ENCODE measurements around the gene SYT1. TPM values are rescaled to one million over a fixed set of nuclear protein-coding genes. Genes with fewer than 3 reads are reported as not detected.

Gene SYT1
- total RNA-seq, 1 donor from 2014 or later: 33.2 TPM

DNA sequence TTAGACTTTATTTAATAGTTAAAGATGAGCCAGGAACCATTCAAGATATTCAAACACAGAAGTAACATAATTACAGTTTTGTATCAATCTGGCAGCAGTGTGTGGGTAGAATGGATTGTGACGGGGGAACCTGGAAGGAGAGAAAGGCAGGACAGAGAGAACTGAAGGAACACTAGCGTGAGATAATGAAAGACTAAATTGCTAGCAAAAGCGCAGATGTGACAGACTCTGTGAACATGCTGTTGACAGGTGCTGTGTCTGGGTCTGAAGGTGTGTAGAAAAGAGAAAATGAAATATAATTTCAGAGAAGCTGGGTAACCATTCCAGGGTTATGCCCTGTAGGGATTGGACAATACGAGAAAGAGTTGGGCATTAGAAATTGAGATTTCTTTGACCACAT is 372.3 kb downstream of the SYT1 start:
- H3K9ac ChIP-seq (ENCODE audit: low read length): no peak overlapping the region
- Mint-ChIP-seq H3K4me1 (ENCODE audit: low read depth, unreplicated experiment) (no peaks in the 10 kb centered on the region), H3K27ac (ENCODE audit: unreplicated experiment) (no peak overlapping the region), H3K27me3 (ENCODE audit: low read depth, unreplicated experiment) (no peaks in the 10 kb centered on the region), H3K36me3 (ENCODE audit: low read depth, unreplicated experiment) (peaks cover 3% of the 10 kb centered on the region), H3K9me3 (ENCODE audit: unreplicated experiment) (no peaks in the 10 kb centered on the region), H3K4me3 (ENCODE audit: unreplicated experiment) (no peak overlapping the region)
- no peak for FAIRE-seq
- no peaks in the 10 kb centered on the region for H4K20me1 ChIP-seq (ENCODE audit: insufficient read depth, low read length)
- no peaks in the 10 kb centered on the region for H3K9me3 ChIP-seq (ENCODE audit: insufficient read depth, low read depth, low read length)
- TF ChIP-seq EZH2 (IDR thresholded peaks at IDR 0.05; ENCODE audit: insufficient read depth, low read length): no peak
- TF ChIP-seq, protein P1, sequence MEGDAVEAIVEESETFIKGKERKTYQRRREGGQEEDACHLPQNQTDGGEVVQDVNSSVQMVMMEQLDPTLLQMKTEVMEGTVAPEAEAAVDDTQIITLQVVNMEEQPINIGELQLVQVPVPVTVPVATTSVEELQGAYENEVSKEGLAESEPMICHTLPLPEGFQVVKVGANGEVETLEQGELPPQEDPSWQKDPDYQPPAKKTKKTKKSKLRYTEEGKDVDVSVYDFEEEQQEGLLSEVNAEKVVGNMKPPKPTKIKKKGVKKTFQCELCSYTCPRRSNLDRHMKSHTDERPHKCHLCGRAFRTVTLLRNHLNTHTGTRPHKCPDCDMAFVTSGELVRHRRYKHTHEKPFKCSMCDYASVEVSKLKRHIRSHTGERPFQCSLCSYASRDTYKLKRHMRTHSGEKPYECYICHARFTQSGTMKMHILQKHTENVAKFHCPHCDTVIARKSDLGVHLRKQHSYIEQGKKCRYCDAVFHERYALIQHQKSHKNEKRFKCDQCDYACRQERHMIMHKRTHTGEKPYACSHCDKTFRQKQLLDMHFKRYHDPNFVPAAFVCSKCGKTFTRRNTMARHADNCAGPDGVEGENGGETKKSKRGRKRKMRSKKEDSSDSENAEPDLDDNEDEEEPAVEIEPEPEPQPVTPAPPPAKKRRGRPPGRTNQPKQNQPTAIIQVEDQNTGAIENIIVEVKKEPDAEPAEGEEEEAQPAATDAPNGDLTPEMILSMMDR (IDR thresholded peaks at IDR 0.05; ENCODE audit: insufficient read depth, low read depth, low read length): no peak
- H3K27me3 ChIP-seq (ENCODE audit: insufficient read depth, low read length): no peaks in the 10 kb centered on the region
- H2AFZ ChIP-seq (ENCODE audit: low read depth, low read length): no peak overlapping the region
- H3K36me3 ChIP-seq (ENCODE audit: insufficient read depth, low read length): no peaks in the 10 kb centered on the region
- no peaks in the 10 kb centered on the region for H3K4me1 ChIP-seq (ENCODE audit: insufficient read depth, low read length)
- H3K4me3 ChIP-seq (ENCODE audit: insufficient read depth, low read depth, low read length): no peak overlapping the region
- H3K79me2 ChIP-seq (ENCODE audit: insufficient read depth, low read length): no peaks in the 10 kb centered on the region
- H3K27ac ChIP-seq (ENCODE audit: low read depth, low read length): no peak overlapping the region
- DNase-seq (ENCODE audit: low read depth): no peak
- no peak overlapping the region for H3K4me2 ChIP-seq (ENCODE audit: low read length)

DNA sequence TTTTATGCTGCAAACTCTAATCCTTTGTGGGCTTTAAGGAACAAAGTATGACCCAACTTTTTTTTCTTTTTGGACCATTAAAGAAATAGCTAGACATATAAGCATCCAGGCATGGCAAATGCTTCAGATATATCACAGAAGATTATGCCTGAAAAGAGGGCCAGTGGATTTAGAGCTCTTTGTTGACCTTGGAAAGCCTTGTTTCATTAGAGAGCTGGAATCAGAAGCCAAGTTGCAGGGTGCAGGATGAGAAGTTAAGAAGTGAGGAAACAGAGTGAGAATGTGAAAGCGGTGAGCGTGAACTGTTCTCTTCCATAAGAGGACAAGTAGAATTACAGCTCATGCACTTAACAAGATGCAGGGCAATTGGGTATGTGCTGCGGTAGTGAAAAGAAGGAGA is 373.7 kb downstream of the SYT1 start:
- no peak for FAIRE-seq
- peak; percentile 19 for DNase-seq (ENCODE audit: low read depth)
- H3K4me3 Mint-ChIP-seq (ENCODE audit: unreplicated experiment): no peak overlapping the region
- Histone ChIP-seq H3K9me3 (ENCODE audit: insufficient read depth, low read depth, low read length) (no peaks in the 10 kb centered on the region), H2AFZ (ENCODE audit: low read depth, low read length) (no peak overlapping the region), H3K79me2 (ENCODE audit: insufficient read depth, low read length) (no peaks in the 10 kb centered on the region), H3K27me3 (ENCODE audit: insufficient read depth, low read length) (no peaks in the 10 kb centered on the region), H3K4me3 (ENCODE audit: insufficient read depth, low read depth, low read length) (no peak overlapping the region), H3K9ac (ENCODE audit: low read length) (no peak overlapping the region), H3K27ac (ENCODE audit: low read depth, low read length) (no peak overlapping the region), H3K4me1 (ENCODE audit: insufficient read depth, low read length) (no peaks in the 10 kb centered on the region), H3K4me2 (ENCODE audit: low read length) (no peak overlapping the region), H4K20me1 (ENCODE audit: insufficient read depth, low read length) (no peaks in the 10 kb centered on the region), H3K36me3 (ENCODE audit: insufficient read depth, low read length) (no peaks in the 10 kb centered on the region)
- H3K27ac Mint-ChIP-seq (ENCODE audit: unreplicated experiment): no peak overlapping the region
- TF ChIP-seq EZH2 (IDR thresholded peaks at IDR 0.05; ENCODE audit: insufficient read depth, low read length): no peak
- TF ChIP-seq, protein P1 (IDR thresholded peaks at IDR 0.05; ENCODE audit: insufficient read depth, low read depth, low read length): no peak
- no peaks in the 10 kb centered on the region for H3K4me1 Mint-ChIP-seq (ENCODE audit: low read depth, unreplicated experiment)
- no peaks in the 10 kb centered on the region for H3K27me3 Mint-ChIP-seq (ENCODE audit: low read depth, unreplicated experiment)
- H3K9me3 Mint-ChIP-seq (ENCODE audit: unreplicated experiment): peaks cover 4% of the 10 kb centered on the region
- H3K36me3 Mint-ChIP-seq (ENCODE audit: low read depth, unreplicated experiment): peaks cover 13% of the 10 kb centered on the region

DNA sequence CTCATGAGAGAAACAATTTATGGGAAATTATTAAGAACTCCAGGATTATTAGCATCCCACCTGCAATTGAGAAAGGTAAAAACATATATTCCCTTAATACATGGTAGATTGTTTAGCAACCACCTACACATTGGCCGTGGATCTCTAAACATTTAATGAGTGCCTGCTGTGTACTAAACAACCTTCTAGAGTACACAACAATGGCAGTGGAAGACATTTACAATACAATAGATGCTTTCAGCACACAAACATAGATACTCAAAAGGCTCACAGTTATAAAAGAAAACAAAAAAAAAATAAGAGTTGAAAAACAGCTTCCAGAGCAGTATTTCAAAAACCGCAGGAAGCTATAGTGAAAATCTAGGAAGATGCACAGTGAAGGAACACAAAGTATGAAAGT is 382.9 kb downstream of the SYT1 start:
- Histone ChIP-seq H3K27me3 (ENCODE audit: insufficient read depth, low read length) (no peaks in the 10 kb centered on the region), H3K27ac (ENCODE audit: low read depth, low read length) (no peak overlapping the region), H3K4me3 (ENCODE audit: insufficient read depth, low read depth, low read length) (no peak overlapping the region), H3K9me3 (ENCODE audit: insufficient read depth, low read depth, low read length) (no peaks in the 10 kb centered on the region), H3K4me1 (ENCODE audit: insufficient read depth, low read length) (peaks cover 4% of the 10 kb centered on the region), H3K4me2 (ENCODE audit: low read length) (no peak overlapping the region), H3K9ac (ENCODE audit: low read length) (no peak overlapping the region), H3K36me3 (ENCODE audit: insufficient read depth, low read length) (no peaks in the 10 kb centered on the region), H3K79me2 (ENCODE audit: insufficient read depth, low read length) (no peaks in the 10 kb centered on the region), H4K20me1 (ENCODE audit: insufficient read depth, low read length) (no peaks in the 10 kb centered on the region), H2AFZ (ENCODE audit: low read depth, low read length) (no peak overlapping the region)
- DNase-seq (ENCODE audit: low read depth) (no peak), FAIRE-seq (no peak)
- H3K4me3 Mint-ChIP-seq (ENCODE audit: unreplicated experiment): no peak overlapping the region
- TF ChIP-seq, protein P1 (IDR thresholded peaks at IDR 0.05; ENCODE audit: insufficient read depth, low read depth, low read length): no peak
- TF ChIP-seq EZH2 (IDR thresholded peaks at IDR 0.05; ENCODE audit: insufficient read depth, low read length): no peak
- H3K4me1 Mint-ChIP-seq (ENCODE audit: low read depth, unreplicated experiment): peaks cover 9% of the 10 kb centered on the region
- peaks cover under 1% of the 10 kb centered on the region for H3K9me3 Mint-ChIP-seq (ENCODE audit: unreplicated experiment)
- peaks cover 5% of the 10 kb centered on the region for H3K36me3 Mint-ChIP-seq (ENCODE audit: low read depth, unreplicated experiment)
- no peak overlapping the region for H3K27ac Mint-ChIP-seq (ENCODE audit: unreplicated experiment)
- no peaks in the 10 kb centered on the region for H3K27me3 Mint-ChIP-seq (ENCODE audit: low read depth, unreplicated experiment)

All from astrocyte (in vitro differentiated cells and primary cell).